GM12892 (cell line): Measurements from ENCODE around the gene ETNPPL. TPM values are rescaled to one million over a fixed set of nuclear protein-coding genes. Genes with fewer than 3 reads are reported as not detected.

Experiments
- DNase-seq: peaks from one replicate; pipeline ENCODE4 v3.0.0; 2011; ENCODE audit not compliant: insufficient read length
- FAIRE-seq: peaks from 2 replicates; lab custom pipeline; 2011; peaks lifted over from hg19 to GRCh38; lab: Jason Lieb, UNC
- POLR2A ChIP-seq: IDR thresholded peaks from 2 replicates; pipeline ENCODE4 v1.6.1; 2011; ENCODE audit warnings: low read depth, low read length, control low read depth
- POLR2AphosphoS5 ChIP-seq: IDR thresholded peaks from 2 replicates; pipeline ENCODE4 v1.6.1; 2011; ENCODE audit warnings: low read depth, low read length, control low read depth
- TAF1 ChIP-seq: IDR thresholded peaks from 2 replicates; pipeline ENCODE4 v1.6.1; 2011; ENCODE audit warnings: low read depth, mild to moderate bottlenecking, control low read depth, low read length, borderline replicate concordance
- polyA plus RNA-seq: library from polyadenylated mRNA; unstranded; fragments of >200 nt; gene quantifications from one replicate; pipeline ENCODE4 v1.2.1, GENCODE V29; 2012; ENCODE audit warnings: missing spikeins, inconsistent platforms; ENCODE audit not compliant: missing spikeins

The ETNPPL gene
- polyA plus RNA-seq: not detected

GRCh38 chr4:108762559-108763225 lies at the start of gene ETNPPL:
Gene ETNPPL (minus strand): TSS chr4:108763053. CDS start chr4:108762898, 155 bp downstream.
- no peak for TF ChIP-seq POLR2AphosphoS5
- TF ChIP-seq TAF1: no peak
- no peak for TF ChIP-seq POLR2A
- DNase-seq: peak; percentile 7
- no peak for FAIRE-seq

DNA sequence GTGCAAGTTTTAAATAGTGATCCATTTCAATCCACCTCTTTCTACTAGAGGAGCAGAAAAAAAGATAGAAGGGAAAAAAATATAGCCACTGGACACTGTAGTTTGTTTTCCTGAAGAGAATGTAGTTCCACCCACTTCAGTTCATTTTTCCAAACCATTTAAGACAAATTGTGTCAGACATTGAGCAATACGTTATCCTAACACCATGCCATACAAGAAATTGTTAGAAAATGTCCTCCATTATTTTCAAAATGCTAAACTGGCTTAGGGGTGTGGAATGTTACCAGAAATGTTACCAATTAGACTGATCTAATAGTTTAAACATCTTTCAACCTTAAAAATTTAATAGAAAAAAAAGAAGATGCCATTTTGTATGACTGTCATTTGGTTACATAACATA lies 48.6 kb upstream of the ETNPPL start:
- DNase-seq (no peak), FAIRE-seq (no peak)
- TF ChIP-seq TAF1: no peak
- TF ChIP-seq POLR2AphosphoS5: no peak
- TF ChIP-seq POLR2A: no peak

DNA sequence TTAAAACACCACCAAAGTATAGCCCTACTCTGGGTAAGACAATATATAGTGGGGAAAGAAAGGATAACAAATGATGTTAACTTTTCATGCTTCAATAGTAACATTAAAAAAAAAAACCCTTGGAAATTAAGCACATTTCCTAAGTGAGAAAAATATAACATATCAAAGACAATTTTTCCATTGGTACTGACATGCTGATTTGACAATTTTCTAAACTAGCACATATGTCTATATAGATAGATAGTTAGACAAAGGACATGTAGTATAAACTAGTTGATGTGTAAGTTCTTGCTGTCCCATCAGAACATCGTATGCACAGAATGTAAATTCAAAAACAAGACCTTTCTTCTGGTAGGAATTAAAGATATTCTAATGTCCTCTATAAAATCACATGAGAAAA lies 47.2 kb upstream of the ETNPPL start:
- no peak for TF ChIP-seq TAF1
- FAIRE-seq (no peak), DNase-seq (no peak)

- TF ChIP-seq POLR2AphosphoS5 (no peak), TAF1 (no peak), POLR2A (no peak)
- DNase-seq (no peak), FAIRE-seq (no peak)
Measured at GRCh38 chr4:108804648-108805273, 41.9 kb upstream of the ETNPPL start.

DNA sequence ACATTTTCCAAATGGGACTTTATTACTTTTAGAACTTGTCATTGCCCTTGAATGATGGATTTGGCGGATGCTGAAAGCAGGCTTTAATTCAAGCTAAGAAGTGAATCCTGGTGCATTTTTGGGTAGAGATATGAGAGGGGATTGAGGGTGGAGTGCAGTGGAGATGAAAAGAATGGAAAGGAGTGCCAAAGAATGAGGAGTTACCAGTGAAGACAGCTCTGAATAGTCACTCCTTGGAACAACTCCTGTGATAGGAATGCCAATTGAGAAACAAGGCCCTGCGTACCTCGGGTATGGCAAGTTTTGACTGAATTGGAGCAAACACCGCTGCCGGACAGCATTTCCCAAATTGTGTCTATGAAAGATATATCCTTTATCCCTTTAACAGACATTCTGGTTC lies 36.5 kb upstream of the ETNPPL start:
- no peak for DNase-seq
- TF ChIP-seq POLR2A (no peak), TAF1 (no peak), POLR2AphosphoS5 (no peak)

GRCh38 chr4:108796173-108796572 lies 33.3 kb upstream of the ETNPPL start:
- TF ChIP-seq POLR2AphosphoS5 (no peak), POLR2A (no peak), TAF1 (no peak)
- no peak for DNase-seq
- no peak for FAIRE-seq

More for the DNA sequence above, 36.5 kb upstream of the ETNPPL start:
- FAIRE-seq: no peak

- DNase-seq: no peak
- FAIRE-seq: no peak
- no peak for TF ChIP-seq TAF1
Measured at GRCh38 chr4:108795733-108796132, 32.9 kb upstream of the ETNPPL start.

- TF ChIP-seq POLR2A (no peak), POLR2AphosphoS5 (no peak), TAF1 (no peak)
- DNase-seq (no peak), FAIRE-seq (no peak)
Measured at GRCh38 chr4:108794136-108794535, 31.3 kb upstream of the ETNPPL start.

DNA sequence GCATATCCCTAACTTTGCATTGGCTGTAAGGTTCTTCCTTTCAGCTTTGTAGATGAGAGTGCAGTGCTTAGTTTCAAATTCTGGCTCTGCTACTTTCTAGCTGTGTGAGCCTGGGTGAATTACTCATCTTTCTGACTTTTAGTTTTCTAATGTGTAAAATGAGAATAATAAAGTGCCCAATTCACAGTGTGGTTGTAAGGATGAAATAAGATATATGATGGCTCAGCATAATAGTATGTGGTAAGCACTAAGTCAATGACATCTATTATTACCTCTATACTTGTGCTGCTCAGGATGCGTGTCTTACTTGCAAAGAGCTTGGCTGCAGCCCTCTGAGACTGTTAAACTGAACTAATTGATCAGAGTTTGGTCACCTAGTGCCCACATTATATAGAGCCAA lies 30.6 kb upstream of the ETNPPL start:
- FAIRE-seq (no peak), DNase-seq (no peak)
- TF ChIP-seq TAF1: no peak
- no peak for TF ChIP-seq POLR2AphosphoS5
- TF ChIP-seq POLR2A: no peak

GRCh38 chr4:108788731-108789130 lies 25.9 kb upstream of the ETNPPL start:
- no peak for DNase-seq
- TF ChIP-seq POLR2AphosphoS5: no peak
- TF ChIP-seq POLR2A: no peak
- TF ChIP-seq TAF1: no peak
- FAIRE-seq: no peak

- no peak for DNase-seq
- FAIRE-seq: no peak
- no peak for TF ChIP-seq TAF1
- no peak for TF ChIP-seq POLR2A
Measured at GRCh38 chr4:108787724-108788123, 24.9 kb upstream of the ETNPPL start.

- DNase-seq: no peak
- FAIRE-seq: no peak
- no peak for TF ChIP-seq TAF1
- TF ChIP-seq POLR2A: no peak
- TF ChIP-seq POLR2AphosphoS5: no peak
Measured at GRCh38 chr4:108787106-108787505, 24.3 kb upstream of the ETNPPL start.
